NCI-H2029 treated with DMSO at 0.1 percent for 48 hours (cell line): ENCODE data around the gene LCE1F.

Experiments
- DNase-seq: peaks from one replicate; lab custom pipeline; 2025; lab: John Stamatoyannopoulos, UW

The LCE1F gene

DNA sequence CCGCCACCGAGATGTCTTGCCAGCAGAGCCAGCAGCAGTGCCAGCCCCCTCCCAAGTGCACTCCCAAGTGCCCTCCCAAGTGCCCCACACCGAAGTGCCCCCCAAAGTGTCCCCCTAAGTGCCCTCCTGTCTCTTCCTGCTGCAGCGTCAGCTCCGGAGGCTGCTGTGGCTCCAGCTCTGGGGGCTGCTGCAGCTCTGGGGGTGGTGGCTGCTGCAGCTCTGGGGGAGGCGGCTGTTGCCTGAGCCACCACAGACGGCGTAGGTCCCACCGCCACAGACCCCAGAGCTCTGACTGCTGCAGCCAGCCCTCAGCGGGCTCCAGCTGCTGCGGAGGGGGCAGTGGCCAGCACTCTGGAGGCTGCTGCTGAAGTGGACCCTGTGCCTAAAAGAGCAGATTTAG is 1.4 kb downstream of the LCE1F start:
- no peak for DNase-seq

DNA sequence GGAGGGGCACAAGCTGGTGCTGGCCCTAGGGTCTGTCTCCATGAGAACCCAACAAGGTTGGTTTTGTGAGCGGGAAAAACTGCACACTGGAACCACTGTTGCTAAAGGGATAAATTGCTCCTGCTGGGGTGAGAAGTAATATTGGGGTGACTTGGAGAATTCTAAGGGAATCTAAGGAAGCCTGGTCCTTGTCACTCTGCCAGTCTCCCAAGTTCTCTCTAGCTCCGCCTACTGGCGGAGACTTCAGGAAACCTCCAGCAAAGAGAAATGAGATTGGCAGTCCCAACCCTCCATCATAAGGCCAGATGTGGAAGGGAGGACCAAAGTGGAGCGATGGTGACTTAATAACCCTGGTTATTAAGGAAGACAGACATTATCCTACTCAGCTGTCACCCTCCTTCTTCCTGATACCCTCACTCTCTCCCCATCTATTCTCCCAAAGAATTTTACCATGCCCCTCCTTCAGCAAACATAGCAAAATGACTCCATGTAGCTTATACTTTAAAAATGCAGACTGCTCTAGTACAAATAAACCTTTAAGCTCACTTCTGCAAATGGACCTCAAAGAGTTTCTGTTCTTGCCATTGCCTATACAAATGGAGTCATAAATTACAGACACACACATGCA is 2.7 kb downstream of the LCE1F start:
- no peak for DNase-seq

DNA sequence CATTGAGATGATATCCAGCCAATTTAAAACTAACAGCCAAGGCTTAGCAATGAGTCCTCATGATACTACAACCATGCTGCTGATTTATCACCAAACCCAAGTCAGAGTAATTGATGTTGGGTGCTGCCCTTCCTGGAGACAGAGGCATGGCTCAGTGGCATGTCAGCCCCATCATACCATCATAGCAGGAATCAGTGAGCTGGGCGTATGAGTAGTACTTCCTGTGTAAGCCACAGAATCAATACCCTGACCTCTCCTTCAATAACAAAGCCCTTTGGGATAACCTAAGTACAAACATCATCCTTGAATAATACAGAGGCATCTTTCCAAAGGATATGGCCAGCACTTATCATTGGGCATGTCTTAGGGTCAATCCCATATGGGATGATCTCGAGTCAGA is 8.2 kb downstream of the LCE1F start:
- DNase-seq: no peak

GRCh38 chr1:152786077-152786476 is 11.1 kb downstream of the LCE1F start, which contains the start of gene LCE1E:
LCE1E (plus strand) TSS chr1:152786257; CDS start chr1:152787300, 1,043 bp downstream.
- no peak for DNase-seq

GRCh38 chr1:152795686-152796085 is 20.7 kb downstream of the LCE1F start:
- no peak for DNase-seq

GRCh38 chr1:152796421-152796820 is 21.5 kb downstream of the LCE1F start, which contains the start of gene LCE1D:
LCE1D (plus strand) TSS chr1:152796721; CDS start chr1:152797795, 1,074 bp downstream.
- DNase-seq: no peak

- no peak for DNase-seq
These were observed 26.4 kb downstream of the LCE1F start for GRCh38 chr1:152801333-152801732.

DNA sequence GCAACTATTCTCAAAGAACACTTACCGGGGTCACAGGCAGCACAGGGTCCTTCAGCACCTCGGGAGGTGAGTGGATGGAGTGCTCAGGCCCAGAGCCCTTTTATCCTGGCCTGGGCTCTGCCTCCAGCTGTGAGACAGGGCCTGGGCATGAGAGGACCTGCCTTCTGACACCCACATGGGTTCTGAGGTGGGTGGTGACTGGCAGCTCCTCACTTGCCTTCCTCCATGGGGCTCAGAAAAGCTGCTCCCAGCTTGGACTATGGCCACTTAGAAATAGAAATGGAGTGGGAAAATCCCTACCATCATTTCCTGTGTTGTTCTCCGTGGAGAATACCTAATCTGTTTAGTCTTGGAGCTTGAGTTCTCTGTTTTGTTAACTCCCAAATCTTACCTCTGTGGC is 31.6 kb downstream of the LCE1F start, which contains the start of gene LCE1C:
Gene LCE1C (minus strand): TSS at position 76 of the 400 bp plus-strand sequence. CDS start 1,173 bp downstream, outside the sequence.
- DNase-seq: no peak

GRCh38 chr1:152811050-152811449 is 36.1 kb downstream of the LCE1F start:
- no peak for DNase-seq

GRCh38 chr1:152811671-152812070 is 36.7 kb downstream of the LCE1F start, which contains the start of gene LCE1B:
LCE1B (plus strand) TSS chr1:152811971; CDS start chr1:152812447, 476 bp downstream.
- DNase-seq: no peak

DNA sequence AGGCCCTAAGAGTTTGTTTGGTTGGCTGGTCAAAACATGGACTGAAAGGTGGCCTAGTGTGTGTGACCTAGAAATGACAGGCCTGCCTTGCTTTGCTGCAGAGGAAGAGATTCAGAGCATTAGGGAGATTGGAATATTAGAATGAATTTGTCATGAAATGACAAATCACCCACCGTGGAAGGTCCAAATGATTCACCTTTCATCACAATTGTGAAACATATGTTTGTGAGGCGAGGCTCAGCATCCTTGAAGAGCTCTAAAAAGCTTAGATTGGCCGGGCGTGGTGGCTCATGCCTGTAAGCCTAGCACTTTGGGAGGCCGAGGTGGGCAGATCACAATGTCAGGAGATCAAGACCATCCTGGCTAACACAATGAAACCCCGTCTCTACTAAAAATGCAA is 42.4 kb downstream of the LCE1F start:
- DNase-seq: no peak

DNA sequence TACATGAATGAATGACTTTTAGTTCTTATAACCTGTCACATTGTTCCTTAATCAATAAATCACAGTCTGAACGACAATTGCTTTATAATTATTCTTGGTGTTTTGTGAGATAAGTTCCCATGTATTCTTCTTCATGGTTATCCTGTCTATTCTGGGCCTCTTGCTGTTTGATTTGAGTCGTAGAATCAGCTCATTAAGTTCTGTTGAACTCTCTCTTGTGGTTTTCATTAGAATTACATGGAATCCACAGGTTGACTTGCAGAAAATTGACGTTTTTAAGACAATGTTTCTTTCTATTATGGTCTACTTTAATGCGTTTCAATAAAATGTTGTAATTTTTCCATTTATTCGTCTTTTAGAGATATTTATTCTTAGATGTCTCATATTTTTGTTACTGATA is 48.4 kb downstream of the LCE1F start:
- no peak for DNase-seq

DNA sequence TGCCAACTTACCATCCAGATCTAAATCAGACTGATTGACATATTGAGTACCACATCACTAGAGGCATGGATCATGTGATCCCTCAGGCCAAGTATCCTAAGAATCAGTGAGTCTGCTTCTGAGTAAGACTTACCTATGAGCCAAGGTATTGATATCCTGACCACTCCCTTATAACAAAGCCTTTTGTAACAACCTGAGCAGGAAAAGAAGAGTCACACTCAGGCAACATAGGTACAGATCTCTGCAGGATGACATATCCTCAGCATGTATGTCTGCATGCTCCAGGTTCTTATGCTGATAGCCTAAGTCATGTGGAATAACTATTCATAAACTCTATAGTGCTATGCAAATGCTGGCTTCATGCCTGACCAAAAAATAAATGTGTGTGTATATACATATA is 50.0 kb downstream of the LCE1F start:
- DNase-seq: no peak
